ENCODE measurements around the gene KIAA1549. TPM values are rescaled to one million over a fixed set of nuclear protein-coding genes. Genes with fewer than 3 reads are reported as not detected.

Gene KIAA1549
- total RNA-seq, 4 donors from 2014 or later, result 1.6 to 5.0 (median 3.3) TPM

DNA sequence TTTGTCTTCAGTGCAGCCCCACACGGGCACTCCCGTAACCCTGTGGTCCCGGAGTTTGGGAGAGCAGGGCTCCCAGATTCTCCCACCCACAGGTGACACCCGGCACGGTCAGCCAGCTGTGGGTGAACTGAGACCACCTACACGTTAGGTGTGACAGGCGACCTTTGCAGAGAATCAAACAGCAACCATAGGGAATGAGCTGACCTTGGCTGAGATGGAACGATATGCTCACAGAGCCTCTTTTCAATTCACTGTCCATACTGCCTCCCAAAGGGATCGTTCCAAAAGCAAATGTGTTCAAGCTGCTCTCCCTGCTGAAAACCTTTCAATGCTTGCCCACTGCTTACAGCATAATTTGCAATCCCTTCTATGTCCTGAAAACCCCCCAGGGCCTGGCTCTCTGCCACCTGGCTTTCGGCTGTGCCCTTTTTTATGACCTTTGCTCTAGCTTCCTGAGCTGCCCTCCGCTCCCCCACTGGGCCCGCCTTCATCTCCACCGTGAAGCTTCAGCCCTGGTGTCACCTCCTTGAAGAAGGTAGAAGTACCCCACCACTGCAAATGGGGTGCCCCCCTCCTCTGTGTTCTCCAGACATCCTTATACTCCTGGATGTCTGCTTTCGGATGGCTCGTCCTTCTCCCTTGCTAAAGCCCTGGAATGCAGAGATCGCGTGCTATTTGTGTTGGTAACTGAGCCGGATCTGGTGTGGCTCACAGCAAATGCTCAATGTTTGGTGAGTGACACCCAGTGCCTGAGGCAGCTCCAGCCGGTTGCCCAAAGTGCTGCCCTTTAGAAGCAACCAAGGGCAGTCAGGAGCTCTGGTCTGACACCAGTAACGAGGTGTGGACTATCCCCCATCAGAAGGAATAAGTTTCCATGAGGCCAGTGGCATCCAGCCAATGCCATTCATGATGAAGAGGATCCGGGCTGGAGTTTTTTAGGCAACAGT lies 90.4 kb downstream of the KIAA1549 start:
- H3K27ac ChIP-seq, result no peak overlapping the region
- no peak for DNase-seq

GRCh38 chr7:138889582-138890498 lies 91.3 kb downstream of the KIAA1549 start:
- H3K27ac ChIP-seq, result no peak overlapping the region
- H3K27me3 ChIP-seq, result no peaks in the 10 kb centered on the region
- no peaks in the 10 kb centered on the region for H3K36me3 ChIP-seq
- no peaks in the 10 kb centered on the region for H3K9me3 ChIP-seq
- DNase-seq, result no peak
- no peaks in the 10 kb centered on the region for H3K4me1 ChIP-seq
- no peak overlapping the region for H3K4me3 ChIP-seq
- TF ChIP-seq CTCF (IDR thresholded peaks at IDR 0.05), result no peak
- TF ChIP-seq POLR2A (IDR thresholded peaks at IDR 0.05), result no peak

More for the DNA sequence above, 90.4 kb downstream of the KIAA1549 start:
- H3K4me3 ChIP-seq, result no peak overlapping the region
- no peaks in the 10 kb centered on the region for H3K9me3 ChIP-seq
- TF ChIP-seq CTCF (IDR thresholded peaks at IDR 0.05) (no peak), POLR2A (IDR thresholded peaks at IDR 0.05) (no peak)
- H3K4me1 ChIP-seq, result no peaks in the 10 kb centered on the region
- H3K27me3 ChIP-seq, result no peaks in the 10 kb centered on the region
- H3K36me3 ChIP-seq, result no peaks in the 10 kb centered on the region

DNA sequence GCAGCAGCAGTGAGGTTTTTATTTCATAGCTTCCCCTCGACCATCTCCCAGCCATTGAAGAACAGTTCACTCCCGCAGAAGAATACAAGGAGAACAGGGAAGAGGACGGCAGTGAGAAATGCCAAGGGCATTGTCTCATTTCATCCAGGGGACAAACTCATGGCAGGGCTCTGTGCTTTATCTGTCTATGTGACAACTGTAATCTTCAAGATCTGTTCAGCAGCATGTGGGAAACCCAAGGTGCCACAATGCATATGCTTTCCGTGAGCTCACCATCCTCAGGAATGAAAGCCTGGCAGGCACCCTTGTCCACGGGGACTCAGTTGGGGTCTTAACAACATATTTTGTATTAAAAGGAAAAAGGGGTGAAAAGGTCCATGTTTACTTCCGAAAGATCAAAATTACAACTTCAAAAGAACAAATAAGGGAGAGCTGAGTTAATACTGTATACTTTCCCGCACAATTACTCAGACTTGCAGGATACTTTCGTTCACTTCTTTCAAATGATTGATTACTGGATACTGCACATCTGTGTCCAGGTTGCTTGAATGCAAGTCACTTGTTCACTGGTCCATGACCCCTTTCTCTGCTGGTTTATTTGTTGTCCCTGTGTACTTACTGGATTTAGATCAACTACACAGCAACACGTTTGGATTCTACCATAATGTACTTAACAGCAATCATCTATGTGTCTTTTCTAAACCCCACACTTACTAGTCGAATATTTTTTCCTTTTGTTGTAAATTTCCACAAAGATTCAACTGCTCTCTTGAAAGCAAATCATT lies 93.1 kb downstream of the KIAA1549 start:
- Histone ChIP-seq H3K27ac (no peak overlapping the region), H3K4me3 (no peak overlapping the region), H3K27me3 (no peaks in the 10 kb centered on the region), H3K36me3 (no peaks in the 10 kb centered on the region), H3K9me3 (no peaks in the 10 kb centered on the region), H3K4me1 (no peaks in the 10 kb centered on the region)
- no peak for DNase-seq
- no peak for TF ChIP-seq POLR2A (IDR thresholded peaks at IDR 0.05)

DNA sequence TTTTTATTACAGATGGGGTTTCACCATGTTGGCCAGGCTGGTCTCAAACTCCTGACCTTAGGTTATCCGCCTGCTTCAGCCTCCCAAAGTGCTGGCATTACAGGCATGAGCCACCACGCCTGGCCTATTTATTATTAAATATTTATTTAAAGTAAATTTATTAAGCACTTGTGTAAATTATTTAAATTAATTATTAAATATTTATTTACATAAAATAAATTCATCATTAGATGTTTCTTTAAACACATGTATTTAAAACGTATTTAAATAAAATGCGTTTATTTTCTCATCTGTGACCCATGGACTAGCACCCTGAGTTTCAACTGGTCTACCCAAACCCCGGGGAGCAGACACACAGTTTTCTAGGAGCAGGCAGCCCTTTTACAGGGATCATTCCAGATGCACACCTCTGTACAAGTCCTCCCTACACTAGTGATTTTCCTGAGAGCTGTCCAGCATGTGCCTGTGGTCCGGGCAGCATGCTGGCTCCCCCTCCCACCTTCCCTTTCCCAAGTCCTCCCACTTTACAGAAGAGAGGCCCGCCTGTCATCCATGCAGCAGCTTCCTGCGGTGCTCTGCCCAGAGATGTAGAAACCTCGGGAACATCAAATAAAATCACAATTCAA lies 94.0 kb downstream of the KIAA1549 start:
- H3K4me3 ChIP-seq, result no peak overlapping the region
- H3K27ac ChIP-seq, result no peak overlapping the region
- TF ChIP-seq POLR2A (IDR thresholded peaks at IDR 0.05) (no peak), CTCF (IDR thresholded peaks at IDR 0.05) (no peak)
- H3K4me1 ChIP-seq, result no peaks in the 10 kb centered on the region
- no peak for DNase-seq
- H3K27me3 ChIP-seq, result no peaks in the 10 kb centered on the region
- no peaks in the 10 kb centered on the region for H3K9me3 ChIP-seq
- H3K36me3 ChIP-seq, result no peaks in the 10 kb centered on the region

DNA sequence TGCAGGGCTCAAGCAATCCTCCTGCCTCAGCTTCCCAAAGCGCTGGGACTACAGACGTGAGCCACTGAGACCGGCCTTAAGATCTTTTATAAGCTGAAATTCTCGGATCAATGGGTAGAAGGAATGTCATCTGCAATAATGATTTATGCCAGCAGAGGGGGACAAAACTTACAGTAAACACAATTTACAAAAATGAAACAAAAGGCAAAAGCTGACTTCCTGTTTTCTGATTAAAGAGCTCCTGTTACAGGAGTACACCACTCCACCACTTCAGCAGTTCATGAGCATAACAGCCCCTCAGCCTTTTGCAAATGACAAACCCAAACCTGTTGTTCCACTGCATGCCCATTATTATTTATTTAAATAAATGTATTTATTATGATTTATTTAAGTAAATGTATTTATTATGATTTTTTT lies 94.7 kb downstream of the KIAA1549 start:
- H3K36me3 ChIP-seq, result no peaks in the 10 kb centered on the region
- H3K27ac ChIP-seq, result no peak overlapping the region
- no peaks in the 10 kb centered on the region for H3K4me1 ChIP-seq
- H3K27me3 ChIP-seq, result no peaks in the 10 kb centered on the region
- no peak for DNase-seq
- TF ChIP-seq POLR2A (IDR thresholded peaks at IDR 0.05) (no peak), CTCF (IDR thresholded peaks at IDR 0.05) (peak; percentile 58 to 88 (median 83))
- H3K4me3 ChIP-seq, result no peak overlapping the region
- no peaks in the 10 kb centered on the region for H3K9me3 ChIP-seq

Data from Peyer's patch (tissue), 4 donors.